ENCODE measurements around the gene GOLT1A. TPM values are rescaled to one million over a fixed set of nuclear protein-coding genes. Genes with fewer than 3 reads are reported as not detected.

The GOLT1A gene
- total RNA-seq, 2 donors from 2014 or later, result 0.45 TPM; not detected in 1

DNA sequence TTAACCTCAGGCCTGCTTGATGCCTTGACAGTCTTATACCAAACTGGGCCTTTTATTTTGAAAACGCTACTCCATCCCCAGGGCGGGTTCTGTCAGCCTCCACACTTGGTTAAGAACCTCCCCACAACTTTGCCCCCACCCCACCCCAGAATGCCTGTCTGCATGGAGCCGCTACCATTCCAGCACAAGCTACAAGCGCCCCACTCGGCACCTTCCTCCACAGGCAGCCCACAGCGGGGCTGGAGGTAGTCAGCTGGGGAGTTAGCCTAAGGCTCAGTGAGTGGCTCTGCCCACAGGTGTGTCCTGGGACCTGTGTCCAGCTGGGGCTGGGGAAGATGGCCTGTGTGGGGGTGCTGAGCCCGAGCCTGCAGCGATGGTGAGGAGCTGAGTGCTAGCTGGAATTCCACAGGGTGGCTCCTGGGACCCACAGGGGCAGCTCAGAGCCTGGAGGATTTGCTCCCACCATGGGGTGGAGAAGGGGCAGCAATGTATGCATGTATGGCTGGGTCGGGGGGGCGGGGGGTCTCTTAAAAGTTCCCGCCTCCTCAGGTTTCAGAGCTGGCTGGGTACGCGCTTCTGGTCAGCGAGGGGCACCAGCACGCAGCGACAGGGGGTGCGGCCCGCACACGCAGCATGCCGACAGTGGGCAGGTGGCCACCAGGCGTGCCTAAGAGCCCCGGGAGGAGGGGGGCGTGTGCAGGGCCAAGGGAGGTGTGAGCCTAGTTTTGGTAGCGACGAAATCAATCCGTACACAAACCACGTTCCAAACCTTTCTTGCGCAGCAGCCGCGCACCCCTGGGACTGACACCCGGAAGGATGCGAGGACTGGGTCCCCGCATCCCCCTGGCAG, 62.9 kb downstream of the GOLT1A start:
- no peak for DNase-seq
- H3K27ac Mint-ChIP-seq, result peak overlapping the region; percentile 78

GRCh38 chr1:204149635-204150565, 63.9 kb downstream of the GOLT1A start:
- H3K27me3 Mint-ChIP-seq, result peaks cover under 1% of the 10 kb centered on the region
- peak overlapping the region; percentile 86 for H3K4me3 Mint-ChIP-seq
- DNase-seq (no peak), ATAC-seq (no peak)
- peaks cover 10% of the 10 kb centered on the region for H3K4me1 Mint-ChIP-seq
- no peaks in the 10 kb centered on the region for H3K36me3 Mint-ChIP-seq (ENCODE audit: low read depth)
- peak overlapping the region; percentile 78 for H3K27ac Mint-ChIP-seq
- no peaks in the 10 kb centered on the region for H3K9me3 ChIP-seq (ENCODE audit: control insufficient read depth, low read length, poor library complexity, severe bottlenecking)

More for the DNA sequence above, 62.9 kb downstream of the GOLT1A start:
- peak; percentile 24 for ATAC-seq
- H3K4me1 Mint-ChIP-seq, result peaks cover 10% of the 10 kb centered on the region
- no peaks in the 10 kb centered on the region for H3K9me3 ChIP-seq (ENCODE audit: control insufficient read depth, low read length, poor library complexity, severe bottlenecking)
- no peaks in the 10 kb centered on the region for H3K36me3 Mint-ChIP-seq (ENCODE audit: low read depth)
- H3K27me3 Mint-ChIP-seq, result no peaks in the 10 kb centered on the region
- peak overlapping the region; percentile 86 for H3K4me3 Mint-ChIP-seq

DNA sequence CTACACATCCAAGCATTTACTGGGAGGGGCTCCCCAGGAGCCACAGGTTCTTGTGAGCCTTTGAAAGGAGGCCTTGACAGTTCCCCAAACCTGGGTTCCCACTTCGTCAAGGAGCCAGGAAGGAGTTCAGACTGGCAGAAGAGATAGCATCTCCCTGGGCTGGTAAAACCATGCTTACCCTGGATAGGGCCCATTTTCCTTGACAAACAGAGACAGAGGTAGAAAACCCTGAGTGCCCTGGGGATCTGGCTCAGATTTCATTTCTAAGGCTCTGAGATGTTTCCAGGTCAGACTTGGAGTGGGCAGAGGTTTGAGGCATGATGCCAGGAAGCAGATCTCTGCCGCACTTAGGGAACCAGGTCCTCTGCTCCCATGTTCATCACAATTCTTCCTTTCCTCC, 64.7 kb downstream of the GOLT1A start:
- H3K4me1 Mint-ChIP-seq, result peaks cover 10% of the 10 kb centered on the region
- H3K4me3 Mint-ChIP-seq, result peak overlapping the region; percentile 28
- no peak for DNase-seq
- H3K27ac Mint-ChIP-seq, result peak overlapping the region; percentile 78
- ATAC-seq, result no peak
- no peaks in the 10 kb centered on the region for H3K36me3 Mint-ChIP-seq (ENCODE audit: low read depth)
- no peaks in the 10 kb centered on the region for H3K9me3 ChIP-seq (ENCODE audit: control insufficient read depth, low read length, poor library complexity, severe bottlenecking)
- H3K27me3 Mint-ChIP-seq, result peaks cover 6% of the 10 kb centered on the region

Other genes with a start within 250 kb of the GOLT1A start
- gene SOX13, start 140.9 kb downstream of the GOLT1A start, total RNA-seq, result 1 to 10 TPM; 1.3 to 6.3 TPM
- 10 to 100 TPM in 1 of 2 donors, 1 to 10 TPM in 1; 8.9 to 12.7 TPM for gene ETNK2, start 61.9 kb downstream of the GOLT1A start, total RNA-seq
- not detected for gene REN, start 47.7 kb downstream of the GOLT1A start, total RNA-seq
- under 1 TPM in 1 of 2 donors, not detected in 1; 0.50 TPM for gene KISS1, start 17.5 kb downstream of the GOLT1A start, total RNA-seq
- under 1 TPM; 0.47 to 0.50 TPM for gene PLEKHA6, start 145.9 kb upstream of the GOLT1A start, total RNA-seq
- 100 to 1,000 TPM; 207 to 266 TPM for gene PPP1R15B, start 197.8 kb upstream of the GOLT1A start, total RNA-seq

All from T-helper 17 cell (primary cell).